Trophoblast cell (in vitro differentiated cells and primary cell): ENCODE measurements around the gene NDE1.
"Not testable (repeated sequence)": the region's sequence is repeated elsewhere in the genome, so short reads cannot be mapped to it uniquely, and the experiment has no call there.

Experiments used
- DNase-seq, 2 donors: peaks; one replicate each; pipeline ENCODE4 v3.0.0-alpha.2; 2016
- H2AFZ ChIP-seq: 2 replicates; pipeline ENCODE4 v1.6.1; 2013; ENCODE audit warnings: low read length, moderate library complexity, mild to moderate bottlenecking; ENCODE audit not compliant: insufficient read depth, poor library complexity
- H2AK5ac ChIP-seq: 2 replicates; pipeline ENCODE4 v1.6.1; 2013; ENCODE audit warnings: mild to moderate bottlenecking, low read length
- H2BK120ac ChIP-seq: 2 replicates; pipeline ENCODE4 v1.6.1; 2013; ENCODE audit warnings: low read length, mild to moderate bottlenecking, moderate library complexity; ENCODE audit not compliant: insufficient read depth, poor library complexity
- H2BK12ac ChIP-seq: 2 replicates; pipeline ENCODE4 v1.6.1; 2013; ENCODE audit warnings: mild to moderate bottlenecking, low read length, moderate library complexity
- H2BK5ac ChIP-seq: 2 replicates; pipeline ENCODE4 v1.6.1; 2013; ENCODE audit warnings: low read length, low read depth, moderate library complexity, mild to moderate bottlenecking; ENCODE audit not compliant: poor library complexity
- H3K14ac ChIP-seq: 2 replicates; pipeline ENCODE4 v1.6.1; 2013; ENCODE audit warnings: mild to moderate bottlenecking, low read length
- H3K18ac ChIP-seq: 2 replicates; pipeline ENCODE4 v1.6.1; 2013; ENCODE audit warnings: mild to moderate bottlenecking, low read length
- H3K23ac ChIP-seq: 2 replicates; pipeline ENCODE4 v1.6.1; 2013; ENCODE audit warnings: low read length
- H3K27ac ChIP-seq: 2 replicates; pipeline ENCODE4 v1.5.1; 2013; ENCODE audit warnings: low read depth, mild to moderate bottlenecking, inconsistent platforms, low read length, moderate library complexity
- H3K27me3 ChIP-seq: 2 replicates; pipeline ENCODE4 v1.6.1; 2013; ENCODE audit warnings: inconsistent platforms, mild to moderate bottlenecking, low read length, moderate library complexity; ENCODE audit not compliant: insufficient read depth
- H3K36me3 ChIP-seq, 2 experiments: 1 replicate in 1 of 2; 2 replicates in 1 of 2; pipeline ENCODE4 v1.6.1; 2013; ENCODE audit warnings: low read length in 2 of 2, mild to moderate bottlenecking in 2 of 2, moderate library complexity in 1 of 2; ENCODE audit not compliant: insufficient read depth in 2 of 2, control insufficient read depth in 1 of 2
- H3K4ac ChIP-seq: 2 replicates; pipeline ENCODE4 v1.6.1; 2013; ENCODE audit warnings: low read depth, mild to moderate bottlenecking, low read length, moderate library complexity
- H3K4me1 ChIP-seq, 2 experiments: 1 replicate in 1 of 2; 2 replicates in 1 of 2; pipeline ENCODE4 v1.6.1; 2013; ENCODE audit warnings: low read length in 2 of 2, mild to moderate bottlenecking in 2 of 2, moderate library complexity in 1 of 2; ENCODE audit not compliant: insufficient read depth in 2 of 2, control insufficient read depth in 1 of 2
- H3K4me2 ChIP-seq: 2 replicates; pipeline ENCODE4 v1.6.1; 2013; ENCODE audit warnings: inconsistent platforms, mild to moderate bottlenecking, low read length, moderate library complexity
- H3K4me3 ChIP-seq: 2 replicates; pipeline ENCODE4 v1.5.1; 2013; ENCODE audit warnings: mild to moderate bottlenecking, low read depth, low read length, inconsistent platforms
- H3K79me1 ChIP-seq: one replicate; pipeline ENCODE4 v1.6.1; 2013; ENCODE audit warnings: low read length
- H3K79me2 ChIP-seq: 2 replicates; pipeline ENCODE4 v1.6.1; 2013; ENCODE audit warnings: low read length, mild to moderate bottlenecking; ENCODE audit not compliant: control insufficient read depth, insufficient read depth, poor library complexity
- H3K9ac ChIP-seq: 2 replicates; pipeline ENCODE4 v1.6.1; 2013; ENCODE audit warnings: mild to moderate bottlenecking, low read length
- H3K9me3 ChIP-seq: 2 replicates; pipeline ENCODE4 v1.6.1; 2013; ENCODE audit warnings: low read depth, mild to moderate bottlenecking, control low read depth, inconsistent platforms, low read length; ENCODE audit not compliant: insufficient read depth
- H4K12ac ChIP-seq: 2 replicates; pipeline ENCODE4 v1.6.1; 2013; ENCODE audit warnings: low read depth, mild to moderate bottlenecking, low read length, moderate library complexity
- H4K8ac ChIP-seq: 2 replicates; pipeline ENCODE4 v1.6.1; 2013; ENCODE audit warnings: low read depth, mild to moderate bottlenecking, low read length, moderate library complexity
- H4K91ac ChIP-seq: one replicate; pipeline ENCODE4 v1.6.1; 2013; ENCODE audit warnings: low read depth, mild to moderate bottlenecking, low read length, moderate library complexity
- WGBS: extraction: QIAGEN DNeasy Blood & Tissue Kit; methylation state at CpG from one replicate; pipeline ENCODE4 v1.1.7; 2013; ENCODE audit warnings: missing lambda C conversion rate; ENCODE audit not compliant: insufficient read length, insufficient coverage; ENCODE audit errors: extremely low coverage; 5-methylcytosine and 5-hydroxymethylcytosine counted together

Gene NDE1

GRCh38 chr16:15654591-15654990 lies 4.5 kb downstream of the NDE1 start:
- H3K36me3 ChIP-seq: peaks cover 0 to 2% of the 10 kb centered on the region in 2 experiments
- H2AFZ ChIP-seq: no peak overlapping the region
- H3K27me3 ChIP-seq: no peaks in the 10 kb centered on the region
- H3K4me1 ChIP-seq: peaks cover 0 to 2% of the 10 kb centered on the region in 2 experiments
- no peak overlapping the region for H3K14ac ChIP-seq
- H3K9me3 ChIP-seq: no peaks in the 10 kb centered on the region
- peaks cover 3% of the 10 kb centered on the region for H3K79me1 ChIP-seq
- H2BK5ac ChIP-seq: no peak overlapping the region
- no peak overlapping the region for H3K4me3 ChIP-seq
- H3K9ac ChIP-seq: no peak overlapping the region
- no peak overlapping the region for H3K23ac ChIP-seq
- no peak overlapping the region for H4K91ac ChIP-seq
- peaks cover 2% of the 10 kb centered on the region for H3K79me2 ChIP-seq
- H2BK12ac ChIP-seq: no peak overlapping the region
- no peak overlapping the region for H3K27ac ChIP-seq
- H4K8ac ChIP-seq: no peak overlapping the region
- no peak overlapping the region for H3K4me2 ChIP-seq
- no peak for DNase-seq
- no peak overlapping the region for H2BK120ac ChIP-seq
- H3K4ac ChIP-seq: no peak overlapping the region
- no peak overlapping the region for H3K18ac ChIP-seq
- no CpG with 5 or more reads among the region's 2 CpGs for WGBS
- no peak overlapping the region for H2AK5ac ChIP-seq
- no peak overlapping the region for H4K12ac ChIP-seq

DNA sequence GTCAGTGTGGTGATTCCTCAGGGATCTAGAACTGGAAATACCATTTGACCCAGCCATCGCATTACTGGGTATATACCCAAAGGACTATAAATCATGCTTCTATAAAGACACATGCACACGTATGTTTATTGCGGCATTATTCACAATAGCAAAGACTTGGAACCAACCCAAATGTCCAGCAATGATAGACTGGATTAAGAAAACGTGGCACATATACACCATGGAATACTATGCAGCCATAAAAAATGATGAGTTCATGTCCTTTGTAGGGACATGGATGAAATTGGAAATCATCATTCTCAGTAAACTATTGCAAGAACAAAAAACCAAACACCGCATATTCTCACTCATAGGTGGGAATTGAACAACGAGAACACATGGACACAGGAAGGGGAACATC lies 5.5 kb downstream of the NDE1 start:
- not testable (repeated sequence) for H3K79me2 ChIP-seq, H4K8ac ChIP-seq, H4K12ac ChIP-seq, H2AK5ac ChIP-seq, H2BK5ac ChIP-seq, H3K27ac ChIP-seq, H3K4me2 ChIP-seq, H2AFZ ChIP-seq, H2BK120ac ChIP-seq, H4K91ac ChIP-seq, H3K23ac ChIP-seq, H3K4me3 ChIP-seq, H3K14ac ChIP-seq, H2BK12ac ChIP-seq, H3K79me1 ChIP-seq, H3K9ac ChIP-seq, H3K4me1 ChIP-seq, DNase-seq, H3K27me3 ChIP-seq, H3K36me3 ChIP-seq, H3K4ac ChIP-seq, H3K9me3 ChIP-seq, H3K18ac ChIP-seq
- WGBS: no CpG with 5 or more reads among the region's 6 CpGs

- H3K23ac ChIP-seq: no peak overlapping the region
Observed at GRCh38 chr16:15658149-15658548, 8.1 kb downstream of the NDE1 start.

DNA sequence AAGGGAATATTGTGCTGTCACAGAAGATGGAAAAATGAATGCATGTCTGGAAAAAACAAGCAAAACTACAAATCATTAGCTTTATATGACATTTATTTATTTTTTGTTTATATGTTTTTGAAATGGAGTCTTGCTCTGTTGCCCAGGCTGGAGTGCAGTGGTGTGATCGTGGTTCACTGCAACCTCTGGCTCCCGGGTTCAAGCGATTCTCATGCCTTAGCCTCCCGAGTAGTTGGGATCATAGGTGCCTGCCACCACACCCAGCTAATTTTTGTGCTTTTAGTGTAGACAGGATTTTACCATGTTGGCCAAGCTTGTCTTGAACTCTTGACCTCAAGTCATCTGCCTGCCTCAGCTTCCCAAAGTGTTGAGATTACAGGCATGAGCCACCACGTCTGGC lies 8.5 kb downstream of the NDE1 start:
- no peak for DNase-seq
- Histone ChIP-seq H2BK120ac (no peak overlapping the region), H3K23ac (no peak overlapping the region), H3K18ac (no peak overlapping the region), H3K27ac (no peak overlapping the region), H2AFZ (no peak overlapping the region), H3K79me1 (no peaks in the 10 kb centered on the region), H3K9me3 (no peaks in the 10 kb centered on the region), H3K36me3 (peaks cover 2 to 3% of the 10 kb centered on the region in 2 experiments), H2BK12ac (no peak overlapping the region), H4K12ac (no peak overlapping the region), H2AK5ac (no peak overlapping the region), H3K79me2 (no peaks in the 10 kb centered on the region), H3K9ac (no peak overlapping the region), H2BK5ac (no peak overlapping the region), H4K91ac (no peak overlapping the region), H3K4me3 (no peak overlapping the region), H4K8ac (no peak overlapping the region), H3K14ac (no peak overlapping the region), H3K4me2 (no peak overlapping the region), H3K27me3 (no peaks in the 10 kb centered on the region), H3K4me1 (no peaks in the 10 kb centered on the region), H3K4ac (no peak overlapping the region)
- no CpG with 5 or more reads among the region's 5 CpGs for WGBS

More at GRCh38 chr16:15658149-15658548, 8.1 kb downstream of the NDE1 start:
- Histone ChIP-seq H2AFZ (no peak overlapping the region), H2BK5ac (no peak overlapping the region), H3K14ac (no peak overlapping the region), H4K8ac (no peak overlapping the region), H3K79me2 (no peaks in the 10 kb centered on the region), H4K91ac (no peak overlapping the region), H2AK5ac (no peak overlapping the region), H3K36me3 (peaks cover 2 to 3% of the 10 kb centered on the region in 2 experiments), H3K9ac (no peak overlapping the region), H3K79me1 (no peaks in the 10 kb centered on the region), H3K4me1 (no peaks in the 10 kb centered on the region), H3K27me3 (no peaks in the 10 kb centered on the region), H3K9me3 (no peaks in the 10 kb centered on the region), H3K4ac (no peak overlapping the region), H2BK120ac (no peak overlapping the region), H3K4me3 (no peak overlapping the region), H3K27ac (no peak overlapping the region), H3K4me2 (no peak overlapping the region), H4K12ac (no peak overlapping the region), H2BK12ac (no peak overlapping the region), H3K18ac (no peak overlapping the region)
- no CpG with 5 or more reads among the region's 6 CpGs for WGBS
- DNase-seq: no peak
